Osteocyte (in vitro differentiated cells): ENCODE data around the gene PRRG2. TPM values are rescaled to one million over a fixed set of nuclear protein-coding genes. Genes with fewer than 3 reads are reported as not detected.

Source experiments
- DNase-seq: peaks from one replicate; pipeline ENCODE4 v3.0.0; 2021; ENCODE audit warnings: mixed read lengths; ENCODE audit not compliant: unreplicated experiment; ENCODE audit errors: extremely low spot score
- H3K27ac Mint-ChIP-seq: one replicate; pipeline ENCODE4 v1.8.0; 2021; ENCODE audit warnings: mild to moderate bottlenecking, mixed read lengths; ENCODE audit not compliant: unreplicated experiment
- H3K27me3 Mint-ChIP-seq: one replicate; pipeline ENCODE4 v1.8.0; 2021; ENCODE audit warnings: mixed read lengths; ENCODE audit not compliant: unreplicated experiment
- H3K36me3 Mint-ChIP-seq: one replicate; pipeline ENCODE4 v1.8.0; 2021; ENCODE audit warnings: mixed read lengths; ENCODE audit not compliant: unreplicated experiment
- H3K4me1 Mint-ChIP-seq: one replicate; pipeline ENCODE4 v1.8.0; 2021; ENCODE audit warnings: mixed read lengths; ENCODE audit not compliant: unreplicated experiment
- H3K4me3 Mint-ChIP-seq: one replicate; pipeline ENCODE4 v1.8.0; 2021; ENCODE audit warnings: mild to moderate bottlenecking, moderate library complexity, mixed read lengths; ENCODE audit not compliant: unreplicated experiment
- H3K9me3 Mint-ChIP-seq: one replicate; pipeline ENCODE4 v1.8.0; 2021; ENCODE audit warnings: mixed read lengths; ENCODE audit not compliant: unreplicated experiment
- CTCF ChIP-seq: fragments of 200-600 bp; sonication (generic); IDR thresholded peaks from 2 replicates; pipeline ENCODE4 v1.5.0; 2021; ENCODE audit warnings: antibody characterized with exemption, mild to moderate bottlenecking, moderate library complexity
- long read RNA-seq: library from polyadenylated mRNA; unstranded; transcript quantifications from one replicate; pipeline ENCODE4 v2.0.0, GENCODE V29; 2021
- total RNA-seq: library from RNA; stranded (reverse); gene quantifications from 2 replicates; pipeline ENCODE4 v1.2.1, GENCODE V29; 2021

PRRG2 gene
- 0.32 and 0.52 TPM in 2 replicates for total RNA-seq
- long read RNA-seq = 0 reads

- DNase-seq = no peak
Measured at GRCh38 chr19:49581007-49581508, at the start of gene PRRG2. PRRG2 (plus strand) TSS chr19:49581316; CDS start chr19:49583220, 1,904 bp downstream.

GRCh38 chr19:49533551-49534488 lies 47.3 kb upstream of the PRRG2 start:
- Mint-ChIP-seq H3K4me3 (peak overlapping the region; percentile 76), H3K9me3 (no peaks in the 10 kb centered on the region), H3K27me3 (no peaks in the 10 kb centered on the region), H3K4me1 (peaks cover 19% of the 10 kb centered on the region), H3K27ac (no peak overlapping the region), H3K36me3 (peaks cover 10% of the 10 kb centered on the region)
- TF ChIP-seq CTCF = peak; percentile 39
- DNase-seq = peak; percentile 91

More at GRCh38 chr19:49581007-49581508, at the start of gene PRRG2:
- peaks cover 29% of the 10 kb centered on the region for H3K4me1 Mint-ChIP-seq
- no peaks in the 10 kb centered on the region for H3K27me3 Mint-ChIP-seq
- peak within 1 kb of the TSS; percentile 89 for H3K27ac Mint-ChIP-seq
- H3K9me3 Mint-ChIP-seq = no peaks in the 10 kb centered on the region
- no peaks in the 10 kb centered on the region for H3K36me3 Mint-ChIP-seq
- peak within 1 kb of the TSS; percentile 93 for H3K4me3 Mint-ChIP-seq
- no peak for TF ChIP-seq CTCF

- no peak for DNase-seq
- Mint-ChIP-seq H3K4me1 (peaks cover 14% of the 10 kb centered on the region), H3K27me3 (no peaks in the 10 kb centered on the region), H3K4me3 (peak overlapping the region; percentile 76), H3K27ac (no peak overlapping the region), H3K9me3 (no peaks in the 10 kb centered on the region), H3K36me3 (peaks cover 14% of the 10 kb centered on the region)
- no peak for TF ChIP-seq CTCF
Measured at GRCh38 chr19:49534632-49535385, 46.3 kb upstream of the PRRG2 start.

GRCh38 chr19:49536921-49537462 lies 44.1 kb upstream of the PRRG2 start:
- H3K4me1 Mint-ChIP-seq = peaks cover 12% of the 10 kb centered on the region
- no peaks in the 10 kb centered on the region for H3K9me3 Mint-ChIP-seq
- H3K4me3 Mint-ChIP-seq = no peak overlapping the region
- no peak for TF ChIP-seq CTCF
- peaks cover 18% of the 10 kb centered on the region for H3K36me3 Mint-ChIP-seq
- DNase-seq = no peak
- H3K27ac Mint-ChIP-seq = no peak overlapping the region
- H3K27me3 Mint-ChIP-seq = no peaks in the 10 kb centered on the region
